Activated CD8-positive, alpha-beta memory T cell treated with anti-CD3 and anti-CD28 coated beads for 36 hours (primary cell): ENCODE results near the gene DNAH7. TPM values are rescaled to one million over a fixed set of nuclear protein-coding genes. Genes with fewer than 3 reads are reported as not detected.

Source experiments
- CTCF ChIA-PET: fragments of 350-600 bp; sonication (Branson Sonifier 250); formaldehyde crosslinking; loops from one replicate; lab custom pipeline; 2021; ENCODE audit warnings: antibody characterized with exemption; lab: Charles Lee
- POLR2A ChIA-PET: fragments of 350-600 bp; sonication (Branson Sonifier 250); formaldehyde crosslinking; loops from one replicate; lab custom pipeline; 2021; ENCODE audit warnings: antibody characterized with exemption; lab: Charles Lee
- total RNA-seq, 2 experiments: library from RNA; stranded (reverse); gene quantifications; one replicate each; pipeline ENCODE4 v1.2.3, GENCODE V29; 2021

The DNAH7 gene
- total RNA-seq, 2 experiments from 2014 or later = 0.04 to 0.08 TPM

- POLR2A ChIA-PET = no interaction called here
- CTCF ChIA-PET = no interaction called here
These were observed 164.7 kb downstream of the DNAH7 start for GRCh38 chr2:195903956-195904355.

GRCh38 chr2:195902857-195903256 lies 165.8 kb downstream of the DNAH7 start:
- ChIA-PET CTCF (interaction anchor here (1.0 kb wide), 1 partner anchor 18 kb away, joined by 3 read pairs; no protein-coding TSS in a partner anchor), POLR2A (no interaction called here)

GRCh38 chr2:195899226-195899625 lies 169.4 kb downstream of the DNAH7 start:
- ChIA-PET CTCF (no interaction called here), POLR2A (no interaction called here)

GRCh38 chr2:195898505-195899191 lies 170.0 kb downstream of the DNAH7 start:
- ChIA-PET CTCF (no interaction called here), POLR2A (no interaction called here)

GRCh38 chr2:195891081-195891480 lies 177.6 kb downstream of the DNAH7 start:
- ChIA-PET POLR2A (no interaction called here), CTCF (no interaction called here)

DNA sequence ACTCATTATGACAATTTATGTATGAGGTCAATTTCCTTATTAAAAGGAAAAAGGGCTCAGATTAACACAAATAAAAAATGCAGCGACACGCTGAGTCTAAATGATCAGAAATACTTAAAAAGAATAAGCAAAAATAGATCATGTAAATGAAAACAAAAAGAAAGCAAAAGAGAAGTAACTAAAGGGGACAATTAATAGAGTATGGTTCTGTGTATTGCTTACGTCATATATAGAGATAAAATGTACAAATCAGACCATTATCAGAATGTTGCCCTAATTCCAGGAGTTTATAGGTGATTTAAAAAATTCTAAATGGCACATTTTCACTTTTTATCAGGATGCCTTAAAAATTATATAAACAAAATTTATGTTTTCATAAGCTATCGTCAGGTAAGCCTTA lies 189.5 kb downstream of the DNAH7 start:
- POLR2A ChIA-PET = no interaction called here
- CTCF ChIA-PET = no interaction called here

GRCh38 chr2:195871326-195871725 lies 197.3 kb downstream of the DNAH7 start:
- CTCF ChIA-PET = no interaction called here
- POLR2A ChIA-PET = no interaction called here

GRCh38 chr2:195864316-195864715 lies 204.3 kb downstream of the DNAH7 start:
- CTCF ChIA-PET = no interaction called here
- POLR2A ChIA-PET = no interaction called here

GRCh38 chr2:195863564-195863963 lies 205.1 kb downstream of the DNAH7 start:
- CTCF ChIA-PET = no interaction called here
- POLR2A ChIA-PET = no interaction called here

- ChIA-PET POLR2A (no interaction called here), CTCF (no interaction called here)
These were observed 205.5 kb downstream of the DNAH7 start for GRCh38 chr2:195863121-195863520.

DNA sequence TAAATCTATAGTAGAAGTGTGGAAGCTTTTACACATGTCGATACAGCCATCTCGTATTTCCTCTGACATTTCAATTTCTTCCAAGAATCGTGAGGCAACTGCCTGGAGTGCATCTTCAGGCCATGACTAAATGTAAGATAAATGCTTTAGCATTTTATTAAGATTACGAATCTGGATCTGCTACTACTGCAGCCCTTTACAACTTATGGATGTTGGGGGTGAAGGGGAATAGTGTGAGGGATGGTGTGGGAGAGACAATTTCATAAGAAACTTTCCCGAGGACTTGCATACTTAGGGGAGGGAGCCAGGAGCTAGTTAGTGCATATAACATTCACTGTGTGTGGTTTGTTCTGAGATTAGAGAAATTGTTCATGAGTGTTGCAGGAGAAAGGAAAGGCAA lies 206.8 kb downstream of the DNAH7 start:
- POLR2A ChIA-PET = no interaction called here
- CTCF ChIA-PET = no interaction called here

GRCh38 chr2:195859513-195859912 lies 209.1 kb downstream of the DNAH7 start:
- ChIA-PET POLR2A (no interaction called here), CTCF (no interaction called here)

DNA sequence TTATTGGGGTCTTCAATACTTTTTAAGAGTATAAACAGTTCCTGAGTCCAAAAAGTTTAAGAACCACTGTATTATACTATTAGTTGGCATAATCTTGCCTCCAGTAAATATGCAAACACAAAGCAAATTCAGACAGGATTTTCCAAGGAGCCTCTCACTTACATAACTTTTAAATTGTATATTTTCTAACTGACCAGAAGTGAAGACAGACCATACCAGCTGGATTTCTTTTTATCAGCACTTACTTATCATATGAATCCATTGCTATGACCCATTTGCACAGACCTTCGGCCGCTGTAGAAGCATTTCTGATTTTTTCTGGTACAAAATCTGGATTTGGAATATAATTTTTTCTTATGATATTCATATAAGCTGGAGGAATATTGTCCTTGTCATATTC lies 211.5 kb downstream of the DNAH7 start:
- CTCF ChIA-PET = no interaction called here

GRCh38 chr2:195850764-195851163 lies 217.9 kb downstream of the DNAH7 start:
- CTCF ChIA-PET = no interaction called here
- POLR2A ChIA-PET = no interaction called here

More for the DNA sequence above, 211.5 kb downstream of the DNAH7 start:
- POLR2A ChIA-PET = no interaction called here

GRCh38 chr2:195848119-195848899 lies 220.3 kb downstream of the DNAH7 start:
- POLR2A ChIA-PET = no interaction called here
- CTCF ChIA-PET = no interaction called here

DNA sequence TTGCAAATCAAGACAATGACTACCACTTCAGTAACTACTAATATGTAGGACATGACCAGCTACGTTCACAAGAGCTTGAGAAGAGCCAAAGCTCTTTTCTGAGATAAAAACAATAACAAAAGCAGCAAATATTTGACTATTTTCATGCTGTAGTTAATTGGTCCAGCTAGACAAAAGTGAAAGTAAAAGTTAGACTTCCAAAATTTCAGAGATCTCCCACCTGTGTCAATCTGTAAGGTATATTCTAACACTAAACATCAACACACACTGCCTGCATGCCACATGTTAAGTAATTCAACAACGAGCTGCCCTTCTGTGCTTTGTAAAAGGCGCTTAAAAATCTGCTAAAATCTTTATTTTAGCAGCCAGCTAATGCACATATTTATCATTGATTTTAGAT lies 225.7 kb downstream of the DNAH7 start:
- ChIA-PET CTCF (no interaction called here), POLR2A (no interaction called here)

DNA sequence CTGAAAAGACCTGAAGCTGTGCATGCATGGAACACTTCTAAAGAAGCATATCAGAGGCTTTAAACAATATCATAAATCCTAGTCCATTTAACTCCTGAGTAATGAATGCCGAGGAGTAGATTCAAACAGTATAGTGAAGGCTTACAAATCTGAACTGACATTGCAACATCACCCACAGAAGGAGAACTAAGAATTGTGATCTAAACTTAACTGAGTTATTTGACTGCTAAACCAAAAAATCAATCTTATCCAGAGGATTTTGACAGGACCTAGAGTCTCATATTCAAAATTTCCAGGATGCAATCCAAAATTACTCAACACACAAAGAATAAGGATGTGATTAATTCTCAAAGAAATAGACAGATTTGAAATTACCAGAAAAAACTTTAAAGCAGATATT lies 230.6 kb downstream of the DNAH7 start:
- ChIA-PET CTCF (no interaction called here), POLR2A (no interaction called here)

GRCh38 chr2:195836002-195836401 lies 232.6 kb downstream of the DNAH7 start:
- POLR2A ChIA-PET = no interaction called here
- CTCF ChIA-PET = no interaction called here

GRCh38 chr2:195834836-195835235 lies 233.8 kb downstream of the DNAH7 start:
- POLR2A ChIA-PET = no interaction called here
- CTCF ChIA-PET = interaction anchor here (0.7 kb wide), 2 partner anchors 175 to 1044 kb away, joined by 4 to 5 read pairs; no protein-coding TSS in a partner anchor

DNA sequence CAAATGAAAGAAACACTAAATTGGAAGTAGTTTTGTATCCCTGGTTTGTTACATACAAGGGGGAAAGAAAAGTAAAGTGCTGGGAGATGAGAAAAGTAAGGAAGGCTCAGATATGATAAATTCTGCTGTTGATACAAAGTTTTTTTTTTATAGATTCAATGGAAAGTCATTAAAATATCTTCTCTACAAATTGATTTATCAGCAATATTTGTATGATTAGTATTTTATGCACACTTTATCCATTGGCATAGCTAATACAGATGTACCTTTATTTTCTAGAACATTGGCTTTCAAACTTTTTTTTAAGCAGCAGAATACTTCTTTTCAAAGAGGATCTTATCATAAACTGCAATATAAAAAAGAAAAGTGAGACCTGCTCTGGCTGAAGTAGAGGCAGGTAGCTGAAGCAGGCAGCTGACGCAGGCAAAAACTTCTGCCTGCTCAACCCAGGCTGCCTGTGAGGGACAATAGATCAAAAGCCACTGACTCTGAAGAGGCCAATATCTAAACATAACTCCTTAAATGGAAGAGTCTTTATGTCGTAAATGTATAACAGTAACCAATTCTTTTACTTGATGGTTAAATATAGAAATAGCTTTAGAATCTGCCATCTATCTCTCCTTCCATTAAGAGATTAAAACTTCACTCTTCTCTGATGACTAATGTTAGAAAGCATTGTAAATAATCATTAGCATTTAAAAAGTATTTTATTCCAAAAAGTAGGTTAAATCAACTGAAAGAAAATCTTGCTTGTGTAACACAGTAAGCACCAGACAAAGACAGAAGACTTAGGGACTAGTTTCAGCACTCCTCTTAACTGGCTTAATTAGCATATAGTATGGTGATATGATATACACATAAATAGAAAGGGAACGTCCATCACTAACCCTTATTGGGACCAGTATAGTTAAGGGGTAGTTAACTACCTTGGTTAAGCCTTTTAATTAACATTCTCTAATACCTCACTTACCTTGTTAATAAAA lies 237.4 kb downstream of the DNAH7 start:
- ChIA-PET POLR2A (no interaction called here), CTCF (no interaction called here)
